Right renal pelvis (tissue), 4 donors: ENCODE measurements around the gene ASB4. TPM values are rescaled to one million over a fixed set of nuclear protein-coding genes. Genes with fewer than 3 reads are reported as not detected.

Source experiments
- polyA plus RNA-seq, 4 donors: library from polyadenylated mRNA; unstranded; fragments of 120-200 nt; gene quantifications; one replicate each; pipeline ENCODE4 v1.2.1, GENCODE V29; 2013; ENCODE audit not compliant: insufficient read length in 4 of 4

ASB4 gene
- polyA plus RNA-seq, 4 donors, result 0.08 to 0.24 (median 0.15) TPM

Other genes with a start within 250 kb of the ASB4 start
- gene PON1, start 161.4 kb upstream of the ASB4 start, polyA plus RNA-seq, result under 1 TPM; 0.34 to 0.55 (median 0.43) TPM
- gene PON3, start 89.6 kb upstream of the ASB4 start, polyA plus RNA-seq, result 1 to 10 TPM in 3 of 4 donors, under 1 TPM in 1; 0.82 to 3.1 (median 1.5) TPM
- gene PON2, start 50.9 kb upstream of the ASB4 start, polyA plus RNA-seq, result 100 to 1,000 TPM; 123 to 214 (median 177) TPM
- gene PDK4, start 110.6 kb downstream of the ASB4 start, polyA plus RNA-seq, result 10 to 100 TPM; 17.9 to 28.7 (median 20.4) TPM